Measurements from ENCODE around the gene FAM131A. TPM values are rescaled to one million over a fixed set of nuclear protein-coding genes. Genes with fewer than 3 reads are reported as not detected.

The FAM131A gene
- total and polyA plus RNA-seq, 2 donors (not counting 3 experiments of a cell fraction or from before 2014, with no cell fraction given) = 19.9 to 29.9 TPM

DNA sequence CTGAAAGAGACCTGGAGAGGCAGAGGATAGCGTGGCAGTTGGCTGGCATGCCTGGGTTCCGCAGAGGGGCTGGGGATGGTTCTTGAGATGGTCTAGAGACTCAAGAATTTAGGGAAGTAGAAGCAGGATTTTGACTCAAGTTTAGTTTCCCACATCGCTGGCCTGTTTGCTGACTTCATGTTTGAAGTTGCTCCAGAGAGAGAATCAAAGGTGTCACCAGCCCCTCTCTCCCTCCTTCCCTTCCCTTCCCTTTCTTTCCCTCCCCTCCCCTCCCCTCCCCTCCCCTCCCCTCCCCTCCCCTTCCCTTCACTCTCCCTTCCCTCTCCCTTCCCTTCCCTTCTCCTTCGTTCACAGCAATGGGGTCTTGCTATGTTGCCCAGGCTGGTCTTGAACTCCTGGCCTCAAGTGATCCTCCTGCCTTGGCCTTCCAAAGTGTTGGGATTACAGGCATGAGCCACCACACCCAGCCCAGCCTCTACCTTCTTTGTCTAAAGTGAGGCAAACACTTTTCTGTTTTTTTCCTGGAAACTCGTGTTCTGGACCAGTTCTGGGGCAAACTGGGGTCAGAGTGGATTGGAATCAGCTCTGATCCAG is 52.6 kb downstream of the FAM131A start:
- POLR2A ChIA-PET = interaction anchor here (0.6 kb wide), 1 partner anchor 77 kb away, joined by 3 read pairs; no protein-coding TSS in a partner anchor
- no peaks in the 10 kb centered on the region for H3K9me3 ChIP-seq (replicated peaks; ENCODE audit: control insufficient read depth, insufficient read depth, low read length)

More for the DNA sequence above, 52.6 kb downstream of the FAM131A start:
- Histone ChIP-seq H3K79me2 (ENCODE audit: control insufficient read depth, insufficient read depth, low read length) (no peaks in the 10 kb centered on the region), H3K4me1 (ENCODE audit: control insufficient read depth, extremely low read depth, insufficient read depth, low read length) (no peaks in the 10 kb centered on the region), H3K4me2 (ENCODE audit: insufficient read depth, low read length) (no peak overlapping the region), H3K9me1 (replicated peaks; ENCODE audit: control insufficient read depth, extremely low read depth, insufficient read depth, low read length) (no peaks in the 10 kb centered on the region), H4K20me1 (replicated peaks; ENCODE audit: control insufficient read depth, extremely low read depth, insufficient read depth, low read length) (no peaks in the 10 kb centered on the region), H2AFZ (ENCODE audit: low read depth, low read length) (no peak overlapping the region), H3K4me3 (replicated peaks in 1 of 3; ENCODE audit: insufficient read depth in 1 of 3, low read depth in 1 of 3, low read length in 3 of 3) (no peak overlapping the region), H3K9ac (replicated peaks; ENCODE audit: extremely low read depth, insufficient read depth, low read length) (no peak overlapping the region), H3K27me3 (ENCODE audit: control insufficient read depth in 2 of 2, insufficient read depth in 2 of 2, low read length in 2 of 2) (peaks cover 12 to 16% of the 10 kb centered on the region in 2 experiments), H3K36me3 (ENCODE audit: control insufficient read depth in 2 of 2, extremely low read depth in 1 of 2, insufficient read depth in 2 of 2, low read length in 2 of 2) (no peaks in the 10 kb centered on the region), H3K27ac (ENCODE audit: insufficient read depth, low read depth, low read length) (no peak overlapping the region)
- intact Hi-C loops (cut with micrococcal nuclease) = no loop called here
- CTCF ChIA-PET = interaction anchor here (1.0 to 6.9 kb wide), 4 partner anchors 18 to 124 kb away, joined by 3 to 52 read pairs (median 6); no protein-coding TSS in a partner anchor
- DNase-seq (ENCODE audit: low read depth, low spot score) = no peak
- FAIRE-seq = no peak
- no TSS peak for BruUV-seq (replicated peaks)
- dilution Hi-C loops (cut with MboI; ENCODE audit: extremely low pct_ligation_motif_present, low sequenced_read_pairs) = no loop called here
- TF ChIP-seq JUN (IDR thresholded peaks at IDR 0.05; ENCODE audit: borderline replicate concordance, insufficient read depth, insufficient read length, low read depth) (no peak), POLR2AphosphoS5 (IDR thresholded peaks at IDR 0.05; ENCODE audit: insufficient read depth, low read depth, low read length) (no peak), EZH2 (IDR thresholded peaks at IDR 0.05; ENCODE audit: borderline replicate concordance, low read depth, low read length, severe bottlenecking) (no peak), MYC (IDR thresholded peaks at IDR 0.05; ENCODE audit: low read depth, low read length) (no peak), GATA2 (IDR thresholded peaks at IDR 0.05; ENCODE audit: insufficient read depth, insufficient read length, low read depth, low read length) (no peak), FOS (IDR thresholded peaks at IDR 0.05; ENCODE audit: borderline replicate concordance, insufficient read depth, low read length) (no peak), POLR2A (IDR thresholded peaks at IDR 0.05; ENCODE audit: low read depth, low read length) (no peak)
- TF ChIP-seq, protein P1, sequence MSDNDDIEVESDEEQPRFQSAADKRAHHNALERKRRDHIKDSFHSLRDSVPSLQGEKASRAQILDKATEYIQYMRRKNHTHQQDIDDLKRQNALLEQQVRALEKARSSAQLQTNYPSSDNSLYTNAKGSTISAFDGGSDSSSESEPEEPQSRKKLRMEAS (IDR thresholded peaks at IDR 0.05; ENCODE audit: insufficient read depth, insufficient read length) = no peak
- TF ChIP-seq, protein P2, sequence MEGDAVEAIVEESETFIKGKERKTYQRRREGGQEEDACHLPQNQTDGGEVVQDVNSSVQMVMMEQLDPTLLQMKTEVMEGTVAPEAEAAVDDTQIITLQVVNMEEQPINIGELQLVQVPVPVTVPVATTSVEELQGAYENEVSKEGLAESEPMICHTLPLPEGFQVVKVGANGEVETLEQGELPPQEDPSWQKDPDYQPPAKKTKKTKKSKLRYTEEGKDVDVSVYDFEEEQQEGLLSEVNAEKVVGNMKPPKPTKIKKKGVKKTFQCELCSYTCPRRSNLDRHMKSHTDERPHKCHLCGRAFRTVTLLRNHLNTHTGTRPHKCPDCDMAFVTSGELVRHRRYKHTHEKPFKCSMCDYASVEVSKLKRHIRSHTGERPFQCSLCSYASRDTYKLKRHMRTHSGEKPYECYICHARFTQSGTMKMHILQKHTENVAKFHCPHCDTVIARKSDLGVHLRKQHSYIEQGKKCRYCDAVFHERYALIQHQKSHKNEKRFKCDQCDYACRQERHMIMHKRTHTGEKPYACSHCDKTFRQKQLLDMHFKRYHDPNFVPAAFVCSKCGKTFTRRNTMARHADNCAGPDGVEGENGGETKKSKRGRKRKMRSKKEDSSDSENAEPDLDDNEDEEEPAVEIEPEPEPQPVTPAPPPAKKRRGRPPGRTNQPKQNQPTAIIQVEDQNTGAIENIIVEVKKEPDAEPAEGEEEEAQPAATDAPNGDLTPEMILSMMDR (IDR thresholded peaks at IDR 0.05; ENCODE audit: extremely low read depth in 1 of 2, insufficient read depth in 1 of 2, low read depth in 1 of 2, low read length in 2 of 2) = no peak

Data from endothelial cell of umbilical vein (primary cell).